Endothelial cell of umbilical vein (primary cell): Measurements from ENCODE around the gene TSN. TPM values are rescaled to one million over a fixed set of nuclear protein-coding genes. Genes with fewer than 3 reads are reported as not detected.

ENCODE experiments used
- BruUV-seq: library from RNA; stranded (reverse); fragments of 400-500 nt; replicated peaks from 2 replicates; lab custom pipeline; 2021; lab: Mats Ljungman, UMichigan
- CTCF ChIA-PET: fragments of 300-600, 350-600 bp; sonication (Branson Sonifier 250); formaldehyde crosslinking; loops from one replicate; lab custom pipeline; 2021; ENCODE audit warnings: antibody characterized with exemption, inconsistent platforms; lab: Charles Lee
- POLR2A ChIA-PET: fragments of 300-600, 350-600 bp; sonication (Branson Sonifier 250); formaldehyde crosslinking; loops from one replicate; lab custom pipeline; 2021; ENCODE audit warnings: antibody characterized with exemption, inconsistent platforms; lab: Charles Lee
- DNase-seq: peaks from one replicate; pipeline ENCODE4 v3.0.0-alpha.2; 2011; ENCODE audit warnings: low read depth, low spot score
- FAIRE-seq: peaks from 2 replicates; lab custom pipeline; 2011; peaks lifted over from hg19 to GRCh38; lab: Jason Lieb, UNC
- H2AFZ ChIP-seq: 2 replicates; pipeline ENCODE4 v1.6.0; 2012; ENCODE audit warnings: low read depth, low read length, control low read depth, inconsistent platforms
- H3K27ac ChIP-seq: 2 replicates; pipeline ENCODE4 v1.5.1; 2011; ENCODE audit warnings: low read depth, mild to moderate bottlenecking, control low read depth, low read length, moderate library complexity; ENCODE audit not compliant: insufficient read depth
- H3K27me3 ChIP-seq, 2 experiments: 2 replicates each; pipeline versions ENCODE4 v1.6.0 to v1.6.1; 2011; ENCODE audit warnings: low read length in 2 of 2, mixed read lengths in 1 of 2; ENCODE audit not compliant: control insufficient read depth in 2 of 2, insufficient read depth in 2 of 2
- H3K36me3 ChIP-seq, 2 experiments: 2 replicates in 1 of 2; 3 replicates in 1 of 2; pipeline ENCODE4 v1.5.1; 2011; ENCODE audit warnings: low read length in 2 of 2, mild to moderate bottlenecking in 1 of 2, moderate library complexity in 1 of 2; ENCODE audit not compliant: control insufficient read depth in 2 of 2, insufficient read depth in 2 of 2; ENCODE audit errors: extremely low read depth in 1 of 2
- H3K4me1 ChIP-seq: 3 replicates; pipeline ENCODE4 v1.5.1; 2011; ENCODE audit warnings: mild to moderate bottlenecking, low read length; ENCODE audit not compliant: control insufficient read depth, insufficient read depth; ENCODE audit errors: extremely low read depth
- H3K4me2 ChIP-seq: 2 replicates; pipeline ENCODE4 v1.6.1; 2011; ENCODE audit warnings: low read length, control low read depth, mixed read lengths; ENCODE audit not compliant: insufficient read depth
- H3K4me3 ChIP-seq, 3 experiments: fragments of 200-600 bp in 1 of 3; sonication (generic), shearing (Covaris generic) in 1 of 3; replicated peaks in 1 of 3; 2 replicates each; pipeline ENCODE4 v1.5.1; 2011 to 2016; ENCODE audit warnings: control low read depth in 3 of 3, low read length in 3 of 3, mild to moderate bottlenecking in 2 of 3, inconsistent platforms in 1 of 3, low read depth in 1 of 3, moderate library complexity in 1 of 3; ENCODE audit not compliant: insufficient read depth in 1 of 3
- H3K79me2 ChIP-seq: 2 replicates; pipeline ENCODE4 v1.6.0; 2012; ENCODE audit warnings: low read length, inconsistent platforms; ENCODE audit not compliant: control insufficient read depth, insufficient read depth
- H3K9ac ChIP-seq: replicated peaks from 2 replicates; pipeline ENCODE3; 2011; ENCODE audit warnings: low read length, control low read depth; ENCODE audit not compliant: insufficient read depth; ENCODE audit errors: extremely low read depth
- H3K9me1 ChIP-seq: replicated peaks from 3 replicates; pipeline ENCODE4 v1.6.0; 2011; ENCODE audit warnings: mild to moderate bottlenecking, low read length; ENCODE audit not compliant: control insufficient read depth, insufficient read depth; ENCODE audit errors: extremely low read depth
- H3K9me3 ChIP-seq: replicated peaks from 2 replicates; pipeline ENCODE4 v1.5.1; 2012; ENCODE audit warnings: low read length, inconsistent platforms; ENCODE audit not compliant: control insufficient read depth, insufficient read depth
- H4K20me1 ChIP-seq: replicated peaks from 2 replicates; pipeline ENCODE3; 2011; ENCODE audit warnings: mild to moderate bottlenecking, low read length; ENCODE audit not compliant: control insufficient read depth, insufficient read depth; ENCODE audit errors: extremely low read depth
- CTCF ChIP-seq, 2 donors: IDR thresholded peaks; 1 replicate in 1 of 2; 2 replicates in 1 of 2; pipeline ENCODE4 v1.5.1; 2011; ENCODE audit warnings: low read length in 2 of 2, mild to moderate bottlenecking in 2 of 2, moderate library complexity in 2 of 2, control low read depth in 1 of 2, inconsistent platforms in 1 of 2, low read depth in 1 of 2; ENCODE audit not compliant: insufficient read depth in 1 of 2; ENCODE audit errors: extremely low read depth in 1 of 2
- EZH2 ChIP-seq: IDR thresholded peaks from 2 replicates; pipeline ENCODE4 v1.6.1; 2012; ENCODE audit warnings: borderline replicate concordance, low read depth, mild to moderate bottlenecking, moderate library complexity, low read length, inconsistent platforms; ENCODE audit not compliant: severe bottlenecking
- FOS ChIP-seq: IDR thresholded peaks from 2 replicates; pipeline ENCODE4 v1.6.1; 2011; ENCODE audit warnings: mild to moderate bottlenecking, low read length, moderate library complexity, borderline replicate concordance; ENCODE audit not compliant: insufficient read depth
- GATA2 ChIP-seq: IDR thresholded peaks from 2 replicates; pipeline ENCODE4 v1.7.0; 2011; ENCODE audit warnings: low read depth, mild to moderate bottlenecking, moderate library complexity, mixed read lengths, low read length; ENCODE audit not compliant: insufficient read length, insufficient read depth
- JUN ChIP-seq: IDR thresholded peaks from 2 replicates; pipeline ENCODE4 v1.6.1; 2011; ENCODE audit warnings: borderline replicate concordance, low read depth; ENCODE audit not compliant: insufficient read length, insufficient read depth
- MYC ChIP-seq: IDR thresholded peaks from one replicate; pipeline ENCODE4 v1.6.1; 2011; ENCODE audit warnings: mild to moderate bottlenecking, low read depth, low read length
- POLR2A ChIP-seq: IDR thresholded peaks from 2 replicates; pipeline ENCODE4 v1.6.1; 2012; ENCODE audit warnings: low read depth, mild to moderate bottlenecking, control low read depth, low read length
- POLR2AphosphoS5 ChIP-seq: IDR thresholded peaks from 2 replicates; pipeline ENCODE4 v1.6.1; 2012; ENCODE audit warnings: low read depth, mild to moderate bottlenecking, control low read depth, low read length, moderate library complexity; ENCODE audit not compliant: insufficient read depth
- dilution Hi-C: fragments of 300-500 bp; cut with MboI; formaldehyde crosslinking; loops from one replicate; pipeline ENCODE4 v1.15.0; 2019; ENCODE audit warnings: low sequenced_read_pairs; ENCODE audit not compliant: extremely low pct_ligation_motif_present
- intact Hi-C: fragments of 100-400 bp; cut with micrococcal nuclease; formaldehyde crosslinking; loops from one replicate; pipeline ENCODE4 v1.10.0; 2022
- polyA plus RNA-seq, 4 experiments: library from polyadenylated mRNA; depleted of rRNA in 3 of 4; stranded (reverse) in 3 of 4; unstranded in 1 of 4; fragments of >200 nt; gene quantifications; 2 replicates each; pipeline versions ENCODE4 v1.2.1 to v1.2.3, GENCODE V29; 2011 to 2012; ENCODE audit warnings: missing spikeins in 1 of 4
- total RNA-seq: library from RNA; stranded (reverse); gene quantifications from 2 replicates; pipeline ENCODE4 v1.2.3, GENCODE V29; 2021
- TF ChIP-seq, protein P1 (sequence below): IDR thresholded peaks from 2 replicates; pipeline ENCODE4 v1.6.1; 2011; ENCODE audit not compliant: insufficient read depth, insufficient read length

TSN gene
- total and polyA plus RNA-seq, 2 donors (not counting 3 experiments of a cell fraction or from before 2014, with no cell fraction given) = 33.2 to 76.1 TPM

GRCh38 chr2:121776885-121777698 lies 21.6 kb downstream of the TSN start:
- Histone ChIP-seq H3K9me3 (no peaks in the 10 kb centered on the region), H3K4me2 (no peak overlapping the region), H4K20me1 (no peaks in the 10 kb centered on the region), H3K4me3 (no peak overlapping the region), H3K4me1 (no peaks in the 10 kb centered on the region), H3K36me3 (no peaks in the 10 kb centered on the region), H3K27me3 (no peaks in the 10 kb centered on the region), H3K27ac (no peak overlapping the region), H2AFZ (no peak overlapping the region), H3K9ac (no peak overlapping the region), H3K79me2 (no peaks in the 10 kb centered on the region), H3K9me1 (no peaks in the 10 kb centered on the region)
- ChIA-PET CTCF (no interaction called here), POLR2A (no interaction called here)
- BruUV-seq = no TSS peak
- TF ChIP-seq CTCF (IDR thresholded peaks at IDR 0.05; ENCODE audit: extremely low read depth in 1 of 2, insufficient read depth in 1 of 2, low read depth in 1 of 2, low read length in 2 of 2) (no peak), JUN (no peak), POLR2A (no peak), GATA2 (no peak), MYC (no peak), FOS (no peak), EZH2 (no peak), POLR2AphosphoS5 (no peak)
- TF ChIP-seq, protein P1, sequence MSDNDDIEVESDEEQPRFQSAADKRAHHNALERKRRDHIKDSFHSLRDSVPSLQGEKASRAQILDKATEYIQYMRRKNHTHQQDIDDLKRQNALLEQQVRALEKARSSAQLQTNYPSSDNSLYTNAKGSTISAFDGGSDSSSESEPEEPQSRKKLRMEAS = no peak
- FAIRE-seq = no peak
- peak; percentile 8 for DNase-seq
- dilution Hi-C loops (no loop called here), intact Hi-C loops (no loop called here)
